ENCODE measurements around the gene FAT1. TPM values are rescaled to one million over a fixed set of nuclear protein-coding genes. Genes with fewer than 3 reads are reported as not detected.

The FAT1 gene
- polyA plus RNA-seq, 1 donor from 2014 or later: 19.8 TPM

DNA sequence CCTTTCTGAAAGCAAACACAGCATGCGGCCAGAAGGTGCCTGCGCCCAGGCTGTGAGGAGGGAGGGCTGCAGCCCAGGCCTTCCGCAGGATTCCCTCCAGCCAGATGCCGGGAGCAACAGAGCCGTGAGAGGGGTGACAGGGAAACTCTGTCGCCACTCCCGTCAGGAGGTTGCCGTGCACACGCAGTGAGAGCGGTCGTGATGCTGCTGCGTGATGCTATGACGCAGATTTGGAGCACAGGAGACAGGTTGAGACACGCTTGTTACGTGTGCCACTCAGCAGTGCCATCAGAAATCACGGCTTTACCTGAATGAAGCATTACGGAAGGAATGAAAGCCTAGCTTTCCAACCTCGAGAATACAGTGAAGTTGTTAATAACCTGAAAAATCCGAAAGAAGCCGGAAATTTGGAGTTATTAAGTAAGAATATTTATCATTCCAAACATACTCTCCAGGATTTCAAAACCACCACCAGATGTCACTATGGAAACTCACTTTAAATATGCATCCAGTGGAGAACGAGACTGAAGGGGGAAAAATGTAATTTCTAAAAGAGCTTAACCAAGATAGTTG is 54.4 kb downstream of the FAT1 start:
- Histone ChIP-seq H3K9ac (ENCODE audit: low read length) (no peak overlapping the region), H3K27ac (ENCODE audit: low read length) (no peak overlapping the region), H3K4me3 (ENCODE audit: low read length) (no peak overlapping the region), H3F3A (ENCODE audit: insufficient read depth, low read length, poor library complexity, severe bottlenecking) (no peaks in the 10 kb centered on the region), H3K79me2 (replicated peaks; ENCODE audit: insufficient read depth, low read length) (peaks cover 7% of the 10 kb centered on the region), H2AFZ (ENCODE audit: low read depth, low read length) (no peak overlapping the region), H3K9me2 (ENCODE audit: insufficient read depth, low read length) (no peaks in the 10 kb centered on the region), H3K4me2 (ENCODE audit: low read length) (no peak overlapping the region), H4K20me1 (ENCODE audit: insufficient read depth) (no peaks in the 10 kb centered on the region), H3K36me3 (ENCODE audit: insufficient read depth, low read length) (no peaks in the 10 kb centered on the region), H3K9me3 (ENCODE audit: low read length) (no peaks in the 10 kb centered on the region), H3K27me3 (ENCODE audit: insufficient read depth, low read depth, low read length) (no peaks in the 10 kb centered on the region)
- peak; percentile 78 for TF ChIP-seq RAD21 (conservative IDR thresholded peaks at IDR 0.05)
- TF ChIP-seq, protein P1, sequence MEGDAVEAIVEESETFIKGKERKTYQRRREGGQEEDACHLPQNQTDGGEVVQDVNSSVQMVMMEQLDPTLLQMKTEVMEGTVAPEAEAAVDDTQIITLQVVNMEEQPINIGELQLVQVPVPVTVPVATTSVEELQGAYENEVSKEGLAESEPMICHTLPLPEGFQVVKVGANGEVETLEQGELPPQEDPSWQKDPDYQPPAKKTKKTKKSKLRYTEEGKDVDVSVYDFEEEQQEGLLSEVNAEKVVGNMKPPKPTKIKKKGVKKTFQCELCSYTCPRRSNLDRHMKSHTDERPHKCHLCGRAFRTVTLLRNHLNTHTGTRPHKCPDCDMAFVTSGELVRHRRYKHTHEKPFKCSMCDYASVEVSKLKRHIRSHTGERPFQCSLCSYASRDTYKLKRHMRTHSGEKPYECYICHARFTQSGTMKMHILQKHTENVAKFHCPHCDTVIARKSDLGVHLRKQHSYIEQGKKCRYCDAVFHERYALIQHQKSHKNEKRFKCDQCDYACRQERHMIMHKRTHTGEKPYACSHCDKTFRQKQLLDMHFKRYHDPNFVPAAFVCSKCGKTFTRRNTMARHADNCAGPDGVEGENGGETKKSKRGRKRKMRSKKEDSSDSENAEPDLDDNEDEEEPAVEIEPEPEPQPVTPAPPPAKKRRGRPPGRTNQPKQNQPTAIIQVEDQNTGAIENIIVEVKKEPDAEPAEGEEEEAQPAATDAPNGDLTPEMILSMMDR (IDR thresholded peaks at IDR 0.05; ENCODE audit: poor library complexity, severe bottlenecking): peak; percentile 75
- TF ChIP-seq SMC3 (conservative IDR thresholded peaks at IDR 0.05; ENCODE audit: poor library complexity): peak; percentile 87
- TF ChIP-seq EP300 (conservative IDR thresholded peaks at IDR 0.05; ENCODE audit: poor library complexity, severe bottlenecking): no peak
- TF ChIP-seq REST (IDR thresholded peaks at IDR 0.05; ENCODE audit: borderline replicate concordance): no peak
- no peak for TF ChIP-seq POLR2AphosphoS5 (IDR thresholded peaks at IDR 0.05)

- Histone ChIP-seq H3K9ac (ENCODE audit: low read length) (no peak overlapping the region), H2AFZ (ENCODE audit: low read depth, low read length) (no peak overlapping the region), H3K4me3 (ENCODE audit: low read length) (no peak overlapping the region), H3F3A (ENCODE audit: insufficient read depth, low read length, poor library complexity, severe bottlenecking) (no peaks in the 10 kb centered on the region), H3K4me2 (ENCODE audit: low read length) (no peak overlapping the region), H3K36me3 (ENCODE audit: insufficient read depth, low read length) (no peaks in the 10 kb centered on the region), H3K9me2 (ENCODE audit: insufficient read depth, low read length) (no peaks in the 10 kb centered on the region), H3K79me2 (replicated peaks; ENCODE audit: insufficient read depth, low read length) (no peaks in the 10 kb centered on the region), H3K27ac (ENCODE audit: low read length) (no peak overlapping the region), H3K27me3 (ENCODE audit: insufficient read depth, low read depth, low read length) (no peaks in the 10 kb centered on the region), H3K9me3 (ENCODE audit: low read length) (no peaks in the 10 kb centered on the region), H4K20me1 (ENCODE audit: insufficient read depth) (no peaks in the 10 kb centered on the region)
- TF ChIP-seq REST (IDR thresholded peaks at IDR 0.05; ENCODE audit: borderline replicate concordance) (no peak), EZH2 (IDR thresholded peaks at IDR 0.05; ENCODE audit: borderline replicate concordance, insufficient read depth, low read length, poor library complexity, severe bottlenecking) (no peak), RAD21 (conservative IDR thresholded peaks at IDR 0.05) (no peak), POLR2AphosphoS5 (IDR thresholded peaks at IDR 0.05) (no peak), MXI1 (conservative IDR thresholded peaks at IDR 0.05; ENCODE audit: poor library complexity, severe bottlenecking) (no peak), SMC3 (conservative IDR thresholded peaks at IDR 0.05; ENCODE audit: poor library complexity) (no peak), EP300 (conservative IDR thresholded peaks at IDR 0.05; ENCODE audit: poor library complexity, severe bottlenecking) (no peak), TAF1 (IDR thresholded peaks at IDR 0.05; ENCODE audit: low read depth) (no peak)
- TF ChIP-seq, protein P1 (IDR thresholded peaks at IDR 0.05; ENCODE audit: poor library complexity, severe bottlenecking): no peak
Measured at GRCh38 chr4:186666750-186667149, 56.9 kb downstream of the FAT1 start.

All from neural cell (in vitro differentiated cells).